HPDE6-E6E7 (cell line): ENCODE data around the gene EMC10.

Experiments
- DNase-seq: peaks from one replicate; pipeline ENCODE4 v3.0.0; 2011; ENCODE audit warnings: missing footprints; ENCODE audit errors: extremely low spot score

EMC10 gene

DNA sequence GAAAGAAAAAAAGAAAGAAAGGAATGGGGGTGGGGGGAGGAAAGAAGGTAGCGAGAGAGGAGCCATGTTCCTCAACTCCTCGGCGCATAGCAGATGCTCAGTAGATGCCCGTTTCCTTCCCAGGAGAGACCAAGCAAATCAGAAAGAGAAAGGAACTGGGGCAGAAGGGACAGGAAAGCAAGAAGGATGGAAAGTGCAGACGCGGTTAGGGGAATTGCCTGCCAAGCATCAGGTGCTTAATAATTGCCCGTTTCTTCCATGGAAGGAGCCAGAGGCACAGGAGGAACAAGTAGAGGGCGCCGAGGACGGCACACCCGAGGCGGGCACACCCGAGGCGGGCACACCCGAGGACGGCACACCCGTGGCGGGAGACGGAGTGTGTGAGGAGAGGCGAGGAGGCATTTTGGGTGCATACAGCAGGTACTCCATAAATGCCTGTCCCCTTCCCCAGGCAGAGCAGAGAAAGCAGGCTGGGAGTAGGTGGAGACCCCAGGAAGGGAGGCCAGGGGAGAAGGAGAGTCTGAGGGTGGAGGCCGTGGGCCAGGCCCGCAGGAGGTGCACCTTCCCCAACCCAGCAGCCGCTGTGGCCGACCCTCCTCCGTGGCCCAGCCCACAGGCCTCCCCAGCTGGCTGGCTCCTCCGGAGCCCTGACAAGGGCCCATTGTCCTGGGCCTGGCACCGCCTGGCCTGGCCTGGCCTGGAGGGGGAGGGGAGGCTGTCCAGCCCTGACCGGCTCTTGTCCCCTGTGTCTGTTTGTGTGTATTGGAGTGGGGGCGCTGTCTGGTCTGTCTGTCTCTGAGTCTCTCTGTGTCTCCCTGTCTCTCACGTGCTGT lies 20.1 kb downstream of the EMC10 start:
- no peak for DNase-seq

DNA sequence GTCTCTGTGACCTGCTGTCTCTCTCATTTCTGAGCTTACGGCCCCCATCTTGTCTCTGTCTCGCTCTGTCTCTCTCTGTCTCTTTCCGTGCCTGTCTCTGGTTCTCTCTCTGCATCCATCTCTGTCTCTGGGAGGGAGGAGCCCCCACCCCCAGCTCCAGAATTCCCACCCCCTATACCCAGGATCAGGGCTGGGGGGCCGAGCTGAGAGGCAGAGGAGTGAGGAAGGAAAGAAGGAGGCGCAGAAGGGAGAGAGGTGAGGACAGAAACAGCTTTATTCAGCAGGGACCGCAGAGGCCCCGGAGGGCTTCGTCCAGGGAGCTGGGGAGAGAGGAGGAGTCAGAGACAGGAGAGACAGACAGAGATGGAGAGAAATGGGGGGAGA lies 20.7 kb downstream of the EMC10 start:
- DNase-seq = no peak

DNA sequence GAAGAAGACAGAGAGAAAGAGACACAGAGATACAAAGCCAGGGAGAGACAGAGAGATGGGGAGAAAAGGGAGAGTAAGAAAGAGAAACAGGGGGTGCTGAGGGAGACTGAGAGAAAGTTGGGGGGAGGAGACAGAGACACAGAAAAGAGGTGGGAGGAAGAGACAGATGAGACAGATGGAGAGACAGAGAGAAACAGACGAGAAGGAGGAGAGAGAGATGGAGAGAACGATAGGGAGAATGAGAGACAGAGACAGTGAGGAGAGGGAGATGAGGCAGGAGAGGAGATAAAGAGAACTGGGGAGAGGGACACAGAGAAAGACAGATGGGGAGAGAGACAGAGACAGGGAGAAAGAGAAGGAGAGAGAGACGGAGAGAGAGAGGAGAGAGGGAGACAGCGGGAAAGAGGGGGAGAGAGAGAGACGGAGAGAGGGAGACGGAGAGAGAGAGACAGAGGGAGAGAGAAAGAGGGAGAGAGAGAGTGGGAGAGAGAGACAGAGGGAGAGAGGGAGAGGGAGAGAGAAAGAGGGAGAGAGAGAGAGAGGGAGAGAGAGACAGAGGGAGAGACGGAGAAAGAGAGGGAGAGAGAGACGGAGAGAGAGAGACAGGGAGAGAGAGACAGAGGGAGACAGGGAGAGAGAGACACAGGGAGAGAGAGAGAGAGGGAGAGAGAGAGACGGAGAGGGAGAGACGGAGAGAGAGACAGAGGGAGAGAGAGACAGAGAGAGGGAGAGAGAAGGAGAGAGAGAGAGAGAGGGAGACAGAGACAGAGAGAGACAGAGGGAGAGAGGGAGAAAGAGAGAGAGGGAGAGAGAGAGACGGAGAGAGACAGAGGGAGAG lies 22.1 kb downstream of the EMC10 start:
- DNase-seq = no peak

DNA sequence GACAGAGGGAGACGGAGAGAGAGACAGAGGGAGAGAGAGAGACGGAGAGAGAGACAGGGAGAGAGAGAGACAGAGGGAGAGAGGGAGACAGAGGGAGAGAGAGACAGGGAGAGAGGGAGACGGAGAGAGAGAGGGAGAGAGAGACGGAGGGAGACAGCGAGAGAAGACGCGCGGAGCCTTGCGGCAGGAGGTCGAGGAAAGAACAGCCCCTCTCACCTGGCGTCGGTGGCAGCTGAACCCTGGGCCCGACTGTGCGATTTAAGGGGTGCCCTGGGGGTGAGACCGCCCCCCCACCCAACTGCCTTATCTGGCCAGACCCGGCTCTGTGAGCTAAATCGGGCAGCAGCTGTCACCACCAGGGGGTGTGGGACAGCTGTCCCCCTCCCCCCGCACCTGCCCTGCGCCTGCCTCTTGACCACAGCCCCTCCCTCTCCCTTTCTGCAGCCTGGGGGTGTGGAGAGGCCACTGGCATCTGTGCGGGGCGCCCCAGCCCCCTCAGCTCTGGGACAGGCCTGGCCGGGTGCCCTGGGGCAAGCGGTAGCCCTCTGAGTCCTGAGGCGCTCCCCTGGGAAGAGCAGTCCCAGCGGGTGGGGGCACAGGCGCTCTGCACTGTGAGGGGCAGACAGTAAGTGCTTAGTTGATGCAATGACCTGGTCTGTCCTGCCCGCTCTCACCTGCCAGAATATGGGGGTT lies 23.9 kb downstream of the EMC10 start:
- no peak for DNase-seq

DNA sequence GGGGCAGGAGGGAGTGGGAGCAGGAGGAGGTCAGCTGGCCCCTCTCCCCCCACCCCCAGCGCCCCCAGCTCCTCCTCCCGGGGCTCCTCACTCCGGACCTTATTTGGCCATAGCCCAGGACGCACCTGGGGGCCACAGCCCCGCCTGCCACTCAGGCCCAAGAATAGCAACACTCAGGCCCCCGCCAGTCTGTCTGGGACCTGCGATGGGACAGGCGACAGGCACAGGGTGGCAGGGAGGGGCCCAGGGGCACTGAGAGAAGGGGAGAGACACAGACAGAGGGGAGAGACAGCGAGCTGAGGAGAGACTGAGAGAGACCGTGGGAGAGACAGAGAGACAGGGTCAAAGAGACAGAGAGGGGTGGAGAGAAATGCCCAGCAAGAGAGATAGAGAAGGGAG lies 24.4 kb downstream of the EMC10 start:
- DNase-seq = no peak

DNA sequence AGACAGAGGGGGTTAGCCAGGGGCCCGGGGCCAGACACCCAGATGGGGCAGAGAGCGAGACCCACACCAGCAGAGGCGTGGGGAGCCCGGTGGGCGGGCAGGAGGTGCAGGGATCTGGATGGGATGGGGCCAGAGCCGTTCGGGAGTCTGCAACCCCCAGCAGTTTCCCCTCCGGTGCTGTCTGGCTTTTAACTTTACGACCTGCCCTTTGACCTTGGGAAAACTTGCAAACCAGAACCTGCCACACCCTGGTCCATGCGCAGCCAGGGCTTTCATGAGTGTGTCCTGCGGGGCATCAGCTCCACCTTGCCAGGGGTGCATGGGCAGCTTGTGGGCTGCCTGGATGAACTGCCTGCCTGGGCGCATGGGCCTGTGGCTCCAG lies 24.9 kb downstream of the EMC10 start:
- DNase-seq = no peak

DNA sequence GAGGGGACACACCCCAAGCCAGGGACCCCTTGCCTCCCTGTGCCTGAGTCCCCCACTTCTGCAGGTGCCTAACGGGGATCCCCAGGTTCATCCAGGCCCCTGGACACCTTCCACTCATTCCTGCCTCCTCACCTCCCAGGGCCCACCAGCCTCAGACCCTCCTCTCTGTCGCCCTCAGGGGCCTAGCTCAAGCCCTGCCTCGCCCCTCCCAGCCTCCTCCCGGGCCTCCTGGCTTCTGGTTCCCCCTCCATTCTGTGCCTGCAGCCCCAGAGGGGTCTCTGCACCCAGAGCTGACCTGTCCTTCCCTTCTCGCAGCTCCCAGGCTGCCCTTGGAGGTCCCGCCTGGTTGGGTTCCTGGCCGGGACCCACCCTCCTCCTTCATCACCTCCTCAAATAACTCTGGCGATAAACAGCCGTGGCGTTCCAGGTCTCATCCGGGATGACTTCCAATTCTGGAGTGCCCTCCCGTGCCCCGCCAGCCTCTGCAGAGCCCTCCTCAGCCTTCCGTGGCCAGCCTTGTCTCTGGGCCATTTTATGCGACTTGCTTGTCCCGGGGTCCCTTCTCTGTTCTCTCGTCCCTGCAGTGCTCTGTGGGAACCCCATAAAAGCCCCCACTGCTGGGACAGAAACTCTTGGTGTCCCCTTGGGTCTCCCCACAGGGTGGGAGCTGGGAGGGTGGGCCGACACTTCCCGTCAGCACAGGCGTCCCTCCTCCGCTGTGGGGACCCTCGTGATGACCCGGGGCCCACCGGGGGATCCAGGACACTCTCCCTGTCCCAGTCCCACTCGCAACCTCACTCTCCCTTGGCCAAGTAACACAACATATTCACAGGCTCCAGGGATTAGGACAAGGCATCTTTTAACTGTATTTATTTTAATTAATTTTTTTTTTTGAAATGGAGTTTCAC lies 25.5 kb downstream of the EMC10 start:
- no peak for DNase-seq

DNA sequence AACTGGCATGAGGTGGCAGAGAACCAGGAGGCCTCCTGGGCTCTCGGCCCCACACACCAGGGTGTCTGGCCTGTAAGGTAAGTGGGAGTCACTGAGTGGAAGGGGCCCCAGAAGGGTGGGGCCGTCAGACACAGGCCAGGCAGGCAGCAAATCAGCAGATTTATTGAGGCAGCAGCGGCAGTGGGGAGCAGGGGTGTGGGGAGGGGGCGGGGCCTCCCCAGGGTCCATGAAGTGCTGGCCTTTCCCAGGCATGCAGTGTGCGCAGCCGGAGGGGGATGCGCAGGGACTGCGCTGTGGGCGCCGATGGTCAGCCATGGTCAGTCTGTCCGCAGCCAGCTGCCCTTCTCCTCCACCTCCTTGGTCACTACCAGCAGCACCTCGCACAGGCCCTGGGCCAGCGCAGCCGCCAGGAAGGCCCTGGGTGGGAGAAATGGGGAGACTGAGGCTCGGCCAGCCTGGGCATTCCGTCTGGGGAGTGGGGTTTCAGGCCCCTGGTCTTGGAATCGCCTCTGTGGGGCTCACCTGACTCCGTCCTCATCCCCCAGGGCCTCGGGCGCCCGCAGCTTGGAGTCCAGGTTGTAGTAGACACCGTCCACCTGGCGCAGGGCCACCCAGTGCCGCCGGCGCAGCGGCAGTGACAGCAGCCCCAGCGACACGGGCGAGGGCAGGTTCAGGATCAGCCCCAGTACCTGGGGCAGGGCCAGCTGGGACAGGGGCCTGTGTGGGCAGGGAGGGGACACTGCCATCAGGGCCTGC lies 29.7 kb downstream of the EMC10 start:
- no peak for DNase-seq

DNA sequence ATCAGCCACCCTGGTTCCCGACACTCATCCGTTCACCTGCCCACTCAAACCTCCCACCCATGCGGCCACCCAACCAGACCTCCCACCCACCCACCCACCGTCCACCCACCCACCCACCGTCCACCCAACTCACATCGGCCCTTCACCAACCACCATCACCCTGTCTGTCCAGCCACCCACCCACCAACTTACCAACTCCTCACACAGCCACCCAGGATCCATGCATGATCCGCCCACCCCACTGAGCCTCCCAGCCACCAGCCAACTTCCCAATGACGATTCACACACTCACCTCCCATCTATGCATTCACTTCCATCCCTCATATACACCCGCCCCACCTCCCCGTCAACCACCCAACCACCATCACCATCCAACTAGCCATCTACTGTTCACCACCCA lies 30.4 kb downstream of the EMC10 start:
- no peak for DNase-seq

DNA sequence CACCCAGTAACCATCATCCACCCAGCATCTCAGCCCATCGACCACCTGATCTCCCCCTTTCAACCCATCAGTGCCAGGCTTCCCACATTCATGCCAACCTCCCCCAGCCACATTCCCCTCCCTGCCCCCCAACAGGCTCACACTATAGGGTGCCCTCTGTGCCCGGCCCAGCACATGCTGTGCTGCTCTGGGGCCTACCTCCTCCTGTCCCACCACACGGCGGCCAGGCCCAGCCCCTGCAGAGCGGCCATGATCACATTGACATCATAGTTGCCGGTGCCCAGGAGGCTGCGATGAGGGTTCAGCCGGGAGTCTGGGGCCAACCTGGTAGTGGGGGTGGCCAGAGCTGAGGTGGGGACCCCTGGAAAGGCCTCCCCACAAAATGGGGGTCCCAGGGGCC lies 31.1 kb downstream of the EMC10 start:
- DNase-seq = no peak

DNA sequence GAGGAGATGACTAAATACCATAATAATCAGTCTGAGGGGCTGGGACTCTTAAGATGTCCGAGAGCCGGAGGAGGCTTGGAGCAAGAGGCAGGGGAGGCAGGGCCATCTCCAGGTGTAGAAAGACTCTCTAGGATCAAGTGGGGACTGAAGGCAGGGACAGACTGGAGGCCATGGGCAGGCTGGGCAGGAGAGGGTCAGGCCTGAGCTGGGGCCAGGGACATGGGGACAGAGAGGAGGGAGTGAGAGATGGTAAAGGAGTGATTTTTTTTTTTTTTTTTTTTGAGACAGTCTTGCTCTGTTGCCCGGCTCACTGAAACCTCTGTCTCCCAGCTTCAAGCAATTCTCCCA lies 32.5 kb downstream of the EMC10 start:
- DNase-seq = no peak

DNA sequence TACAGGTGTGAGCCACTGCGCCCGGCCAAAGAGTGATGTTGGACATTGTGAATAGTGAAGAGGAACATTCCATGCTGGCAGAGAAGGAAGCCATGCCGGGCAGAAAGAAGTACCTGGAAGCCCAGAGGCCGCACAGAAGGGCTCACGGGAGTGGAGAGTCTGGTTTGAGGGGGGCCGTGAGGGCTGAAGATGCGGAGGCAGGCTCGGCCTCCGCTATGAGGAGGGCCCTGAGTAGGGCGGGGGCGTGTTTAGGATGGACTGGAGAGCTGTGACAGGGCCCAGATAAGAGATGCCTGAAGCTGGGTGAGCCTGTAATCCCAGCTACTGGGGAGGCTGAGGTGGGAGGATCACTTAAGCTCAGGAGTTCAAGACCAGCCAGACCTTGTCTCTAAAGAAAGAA lies 33.1 kb downstream of the EMC10 start:
- no peak for DNase-seq

DNA sequence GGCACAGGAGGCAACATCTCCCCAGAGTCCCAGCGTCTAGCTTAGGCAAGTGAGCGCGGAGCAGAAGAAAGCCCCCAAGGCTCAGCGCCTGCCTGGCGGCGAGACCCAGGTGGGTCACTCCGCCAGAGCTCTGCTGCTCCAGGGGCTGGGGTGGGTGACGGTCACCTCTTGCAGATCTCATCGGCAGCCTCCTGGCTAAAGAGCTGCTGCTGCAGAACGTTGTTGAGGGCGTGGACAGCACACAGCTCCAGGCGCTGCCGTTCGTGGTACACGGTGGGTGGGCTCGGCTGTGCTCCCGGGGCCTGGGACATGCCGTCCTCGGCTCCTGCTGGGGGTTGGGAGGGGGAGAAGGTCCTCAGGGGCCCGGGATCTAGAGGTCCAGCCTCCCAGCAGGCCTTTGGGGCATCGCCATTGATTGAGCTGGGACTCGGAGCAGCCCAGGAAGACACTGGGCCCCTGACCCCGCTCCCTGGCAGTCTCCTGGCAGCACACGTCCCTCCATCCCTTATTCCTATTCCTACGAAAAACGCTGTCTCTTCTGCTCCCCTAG lies 33.9 kb downstream of the EMC10 start:
- no peak for DNase-seq

DNA sequence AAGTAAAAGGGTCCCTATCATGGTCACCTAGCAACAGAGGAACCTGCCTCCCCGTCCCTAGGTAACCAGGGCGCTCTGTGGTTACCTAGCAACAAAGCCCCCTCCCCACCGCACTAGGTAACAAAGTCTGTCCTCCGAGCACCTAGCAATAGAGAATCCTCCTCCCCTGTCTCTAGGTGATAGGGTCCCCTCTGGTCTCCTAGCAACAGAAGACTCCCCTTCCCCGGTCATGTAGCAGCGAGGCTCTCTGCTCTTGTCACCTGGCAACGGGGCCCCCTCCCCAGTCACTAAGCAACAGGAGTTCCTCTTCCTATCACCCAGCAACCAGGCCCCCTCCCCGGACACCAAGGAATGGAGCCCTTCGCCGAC lies 34.4 kb downstream of the EMC10 start:
- no peak for DNase-seq

DNA sequence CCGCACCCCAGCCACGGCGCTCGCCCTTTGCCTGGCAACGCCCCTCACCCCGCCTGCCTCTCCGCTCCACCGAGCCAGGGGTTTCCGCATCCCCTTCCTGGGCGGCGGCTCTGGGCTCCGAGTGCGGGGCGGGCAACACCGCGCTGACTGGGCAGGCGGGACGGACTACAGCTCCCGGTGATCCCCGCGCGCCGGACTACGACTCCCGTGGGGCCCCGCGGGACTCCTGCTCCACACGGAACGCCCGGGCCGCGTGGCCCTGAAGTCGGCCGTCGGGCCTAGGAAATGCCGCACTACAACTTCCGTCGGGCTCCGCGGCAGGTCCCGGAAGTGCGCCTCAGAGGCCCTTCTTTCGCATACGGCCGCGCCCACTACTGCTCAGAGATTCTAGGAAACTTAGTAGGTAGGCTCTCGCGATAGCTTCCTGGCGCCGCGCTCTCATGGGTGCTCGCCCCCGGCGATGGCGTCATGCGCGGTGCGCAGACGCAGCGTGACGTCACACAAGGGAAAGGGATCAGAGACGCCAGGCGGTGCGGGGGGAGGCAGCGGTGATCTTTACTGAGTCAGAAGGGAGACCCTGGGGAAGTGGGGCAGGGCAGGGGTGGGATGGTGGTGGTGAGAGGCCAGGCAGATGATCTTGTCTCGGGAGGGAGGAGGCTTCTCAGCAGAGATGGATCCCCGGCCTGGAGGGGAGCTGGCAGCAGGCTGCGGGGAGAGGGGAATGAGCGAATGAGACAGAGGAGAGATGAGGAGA lies 34.9 kb downstream of the EMC10 start, which contains the start of gene JOSD2:
TSS of gene JOSD2 (minus strand) at position 123 of the 754 bp plus-strand sequence. CDS start 760 bp downstream, outside the sequence.
- peak; percentile 86 for DNase-seq

DNA sequence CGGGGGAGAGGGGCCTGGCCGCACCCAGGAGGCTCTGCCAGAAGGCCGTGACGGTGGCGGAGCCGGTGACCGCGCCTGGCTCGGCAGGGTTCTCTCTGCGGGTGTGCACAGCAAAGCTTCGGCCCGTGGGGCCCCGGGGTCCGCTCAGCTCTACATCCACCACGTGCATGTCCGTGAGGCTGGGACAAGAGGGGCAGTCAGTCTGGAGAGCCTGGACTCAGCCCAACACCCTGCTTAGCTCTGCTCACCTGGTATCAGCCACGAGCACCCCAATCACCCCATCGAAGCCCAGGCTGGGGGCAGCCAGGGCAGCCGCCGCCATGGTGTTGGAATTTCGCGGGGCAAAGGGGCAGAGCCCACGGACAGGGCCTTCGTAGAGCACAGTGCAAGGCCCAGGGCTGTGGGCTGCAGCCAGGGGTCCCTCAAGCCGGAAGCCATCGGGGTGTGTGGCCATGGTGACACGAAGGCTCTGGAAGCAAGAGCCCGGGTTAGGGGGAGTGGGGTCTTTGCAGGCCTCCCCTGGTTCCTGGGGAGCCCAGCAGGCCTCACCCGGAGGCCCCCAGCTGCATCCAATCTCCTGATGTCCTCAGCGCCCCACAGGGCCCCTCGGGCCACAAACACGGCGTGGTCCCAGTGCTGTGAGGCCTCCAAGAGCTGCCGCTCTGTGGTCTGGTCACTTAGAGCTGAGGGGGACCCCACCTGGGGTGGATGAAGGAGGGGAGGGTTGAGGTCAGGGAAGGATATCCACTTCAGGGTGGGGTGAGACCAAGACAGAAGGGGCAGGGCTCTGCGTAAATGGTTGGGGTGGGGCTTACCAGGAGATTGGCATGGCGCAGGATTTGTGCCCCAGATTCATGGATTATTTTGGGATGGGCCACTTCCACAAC lies 36.0 kb downstream of the EMC10 start:
- DNase-seq = no peak

DNA sequence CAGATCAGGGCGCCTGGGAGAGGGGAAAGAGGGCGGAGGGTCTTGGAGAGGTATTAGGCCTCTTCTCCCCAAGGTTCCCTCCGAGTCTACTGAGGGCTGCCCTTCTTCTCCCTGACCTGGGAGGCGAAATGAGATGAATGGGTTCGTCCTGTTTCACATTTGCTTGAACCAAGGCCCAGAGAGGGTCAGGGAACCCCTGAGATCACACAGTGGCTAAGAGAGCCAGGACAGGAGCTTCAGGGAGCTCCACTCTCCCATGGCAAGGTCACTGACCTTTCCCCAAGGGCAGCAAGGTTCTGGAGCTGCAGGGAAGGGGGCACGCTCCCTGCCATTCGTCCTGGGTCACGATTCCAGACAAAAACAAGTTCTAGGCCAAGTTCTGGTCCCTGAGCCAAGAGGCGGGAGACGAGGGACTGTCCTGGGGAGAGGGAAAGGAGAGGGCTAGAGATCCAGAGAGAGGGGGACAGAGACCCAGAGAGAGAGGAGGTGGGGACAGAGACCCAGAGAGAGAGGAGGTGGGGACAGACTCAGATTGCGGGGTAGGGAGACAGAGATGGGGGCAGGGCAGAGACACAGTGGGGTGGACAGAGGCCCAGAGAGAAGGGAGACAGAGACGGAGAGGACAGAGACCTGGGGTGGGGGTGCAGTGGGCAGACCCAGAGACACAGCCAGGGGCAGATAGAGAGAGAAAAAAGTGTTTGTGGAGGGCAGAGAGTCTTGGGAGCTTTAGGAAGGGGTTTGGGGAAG lies 36.9 kb downstream of the EMC10 start:
- DNase-seq = no peak

DNA sequence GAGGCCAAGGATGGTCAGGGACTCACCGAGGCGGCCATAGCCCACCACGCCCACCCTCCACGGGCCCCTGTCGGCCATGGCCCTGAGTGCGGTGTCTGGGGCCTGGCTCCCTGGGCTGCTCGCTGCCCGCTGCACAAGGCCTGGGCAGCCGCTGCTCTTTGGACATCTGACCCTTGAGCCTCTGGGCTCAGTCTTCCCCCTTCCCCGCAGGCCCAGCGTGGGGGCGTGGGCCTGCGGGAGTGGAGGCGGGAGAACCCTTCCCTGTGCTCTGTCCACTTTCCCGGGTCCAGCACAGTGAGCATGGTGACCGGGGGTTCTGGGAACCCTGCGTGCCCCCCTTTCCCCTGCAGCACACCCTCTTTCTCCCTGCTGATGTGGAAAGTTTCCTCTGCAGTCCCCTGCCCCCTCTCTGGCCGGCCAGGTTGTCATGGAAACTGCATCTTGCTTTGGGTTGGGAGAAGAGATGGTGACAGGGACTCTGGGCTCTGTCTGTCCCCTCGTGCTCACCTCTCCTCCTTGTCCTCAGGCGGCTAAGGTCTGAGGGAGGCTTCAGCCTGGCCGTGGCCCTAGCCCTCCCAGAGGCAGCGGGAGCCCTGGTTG lies 37.5 kb downstream of the EMC10 start, which contains the start of gene ASPDH:
TSS of gene ASPDH (minus strand) at position 168 of the 600 bp plus-strand sequence. CDS start at position 78, 90 bp downstream.
- DNase-seq = no peak
